Peyer's patch (tissue), 4 donors: ENCODE measurements around the gene TUBGCP5.

ENCODE experiments used
- CTCF ChIP-seq, 6 experiments: fragments of 450-650 bp in 4 of 6; fragments of 200-600 bp in 2 of 6; sonication (generic) in 1 of 6; IDR thresholded peaks; one replicate each; pipeline ENCODE4 v1.5.1; 2017 to 2019; ENCODE audit warnings: antibody characterized with exemption in 6 of 6, mild to moderate bottlenecking in 3 of 6, moderate library complexity in 1 of 6
- POLR2A ChIP-seq, 2 donors: fragments of 450-650 bp; IDR thresholded peaks; one replicate each; pipeline ENCODE4 v1.5.1; 2017; ENCODE audit warnings: antibody characterized with exemption in 2 of 2, mild to moderate bottlenecking in 2 of 2, moderate library complexity in 2 of 2

GRCh38 chr15:22950256-22950990 lies 88.9 kb downstream of the TUBGCP5 start:
- no peak for TF ChIP-seq CTCF (IDR thresholded peaks at IDR 0.05)
- no peak for TF ChIP-seq POLR2A (IDR thresholded peaks at IDR 0.05)
